HG02970 (cell line): ENCODE data around the gene RADIL.
"Not testable (repeated sequence)": the region's sequence is repeated elsewhere in the genome, so short reads cannot be mapped to it uniquely, and the experiment has no call there.

Source experiments
- ATAC-seq: cut with Tn5 transposase; IDR thresholded peaks from one replicate; pipeline ENCODE4 v1.9.1; 2021; ENCODE audit warnings: mild to moderate bottlenecking, moderate library complexity, moderate number of reproducible peaks; ENCODE audit not compliant: unreplicated experiment, low FRiP score

Gene RADIL

GRCh38 chr7:4794591-4795350 is 88.7 kb downstream of the RADIL start:
- ATAC-seq: no peak

GRCh38 chr7:4794171-4794570 is 89.3 kb downstream of the RADIL start:
- not testable (repeated sequence) for ATAC-seq

- not testable (repeated sequence) for ATAC-seq
These were observed 90.0 kb downstream of the RADIL start for GRCh38 chr7:4793385-4793993.

- ATAC-seq: no peak
These were observed 90.9 kb downstream of the RADIL start for GRCh38 chr7:4792537-4793126.

- ATAC-seq: no peak
These were observed 91.6 kb downstream of the RADIL start for GRCh38 chr7:4791738-4792536.

- no peak for ATAC-seq
These were observed 92.3 kb downstream of the RADIL start for GRCh38 chr7:4791101-4791737.

- ATAC-seq: no peak
These were observed 93.0 kb downstream of the RADIL start for GRCh38 chr7:4790516-4790991.

- ATAC-seq: no peak
These were observed 93.4 kb downstream of the RADIL start for GRCh38 chr7:4790078-4790465.

GRCh38 chr7:4789194-4790077 is 94.1 kb downstream of the RADIL start:
- no peak for ATAC-seq

GRCh38 chr7:4788627-4789189 is 94.8 kb downstream of the RADIL start:
- no peak for ATAC-seq

- no peak for ATAC-seq
These were observed 95.4 kb downstream of the RADIL start for GRCh38 chr7:4787947-4788626.

- no peak for ATAC-seq
These were observed 96.0 kb downstream of the RADIL start for GRCh38 chr7:4787541-4787940.

GRCh38 chr7:4786015-4786414 is 97.5 kb downstream of the RADIL start:
- ATAC-seq: no peak

- no peak for ATAC-seq
These were observed 98.1 kb downstream of the RADIL start for GRCh38 chr7:4785371-4785770.

- no peak for ATAC-seq
These were observed 98.7 kb downstream of the RADIL start for GRCh38 chr7:4784799-4785198.

GRCh38 chr7:4783762-4784351 is 99.7 kb downstream of the RADIL start:
- no peak for ATAC-seq

- ATAC-seq: no peak
These were observed 100.2 kb downstream of the RADIL start for GRCh38 chr7:4783292-4783652.
